WERI-Rb-1 (cell line): ENCODE data around the gene GCLM.

Experiments
- DNase-seq: peaks from one replicate; pipeline ENCODE4 v3.0.0-alpha.2; 2020
- H3K27ac ChIP-seq: fragments of 250-450 bp; sonication (Bioruptor Pico); 2 replicates; pipeline ENCODE4 v1.5.1; 2020; ENCODE audit warnings: mild to moderate bottlenecking, moderate library complexity
- H3K27me3 ChIP-seq: fragments of 250-450 bp; sonication (Bioruptor Pico); 2 replicates; pipeline ENCODE4 v1.5.1; 2021; ENCODE audit warnings: mild to moderate bottlenecking, low read depth, moderate library complexity; ENCODE audit not compliant: insufficient read depth, severe bottlenecking
- H3K36me3 ChIP-seq: fragments of 250-450 bp; sonication (Bioruptor Pico); 2 replicates; pipeline ENCODE4 v1.5.1; 2020; ENCODE audit warnings: mild to moderate bottlenecking, moderate library complexity
- H3K4me3 ChIP-seq: 2 replicates; pipeline ENCODE4 v1.5.1; 2011; ENCODE audit warnings: low read depth, mild to moderate bottlenecking, control low read depth, low read length
- H3K9me3 ChIP-seq: fragments of 250-450 bp; sonication (Bioruptor Pico); 2 replicates; pipeline ENCODE4 v1.5.1; 2021; ENCODE audit warnings: mild to moderate bottlenecking, moderate library complexity; ENCODE audit not compliant: severe bottlenecking
- TF ChIP-seq, protein P1 (sequence below): IDR thresholded peaks from 2 replicates; pipeline ENCODE4 v1.5.1; 2011; ENCODE audit warnings: low read depth, mild to moderate bottlenecking, control low read depth, inconsistent platforms, low read length

Gene GCLM

DNA sequence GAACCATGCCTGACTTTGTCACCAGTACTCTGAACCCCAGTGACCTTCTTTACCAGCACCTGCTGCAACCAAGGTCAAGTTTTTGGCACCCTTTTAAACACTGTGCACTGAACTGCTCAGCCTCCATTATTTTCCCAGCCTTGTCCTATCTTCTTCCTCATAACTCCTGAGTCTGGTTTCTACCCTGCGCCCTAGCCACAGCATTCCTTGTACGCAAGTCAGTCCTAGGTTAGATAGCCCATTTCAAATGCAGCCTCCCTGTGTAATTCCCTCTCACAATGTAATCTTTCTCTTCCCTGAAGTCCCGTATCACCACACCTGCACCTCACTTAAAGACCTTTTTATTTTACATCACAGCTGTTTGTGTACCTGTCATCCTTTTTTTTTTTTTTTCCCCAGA, 67.5 kb downstream of the GCLM start:
- Histone ChIP-seq H3K27ac (no peak overlapping the region), H3K9me3 (no peaks in the 10 kb centered on the region), H3K4me3 (no peak overlapping the region), H3K36me3 (peaks cover 4% of the 10 kb centered on the region; the same call in 1 of the 2 replicates), H3K27me3 (no peaks in the 10 kb centered on the region)
- no peak for DNase-seq
- TF ChIP-seq, protein P1, sequence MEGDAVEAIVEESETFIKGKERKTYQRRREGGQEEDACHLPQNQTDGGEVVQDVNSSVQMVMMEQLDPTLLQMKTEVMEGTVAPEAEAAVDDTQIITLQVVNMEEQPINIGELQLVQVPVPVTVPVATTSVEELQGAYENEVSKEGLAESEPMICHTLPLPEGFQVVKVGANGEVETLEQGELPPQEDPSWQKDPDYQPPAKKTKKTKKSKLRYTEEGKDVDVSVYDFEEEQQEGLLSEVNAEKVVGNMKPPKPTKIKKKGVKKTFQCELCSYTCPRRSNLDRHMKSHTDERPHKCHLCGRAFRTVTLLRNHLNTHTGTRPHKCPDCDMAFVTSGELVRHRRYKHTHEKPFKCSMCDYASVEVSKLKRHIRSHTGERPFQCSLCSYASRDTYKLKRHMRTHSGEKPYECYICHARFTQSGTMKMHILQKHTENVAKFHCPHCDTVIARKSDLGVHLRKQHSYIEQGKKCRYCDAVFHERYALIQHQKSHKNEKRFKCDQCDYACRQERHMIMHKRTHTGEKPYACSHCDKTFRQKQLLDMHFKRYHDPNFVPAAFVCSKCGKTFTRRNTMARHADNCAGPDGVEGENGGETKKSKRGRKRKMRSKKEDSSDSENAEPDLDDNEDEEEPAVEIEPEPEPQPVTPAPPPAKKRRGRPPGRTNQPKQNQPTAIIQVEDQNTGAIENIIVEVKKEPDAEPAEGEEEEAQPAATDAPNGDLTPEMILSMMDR = no peak

DNA sequence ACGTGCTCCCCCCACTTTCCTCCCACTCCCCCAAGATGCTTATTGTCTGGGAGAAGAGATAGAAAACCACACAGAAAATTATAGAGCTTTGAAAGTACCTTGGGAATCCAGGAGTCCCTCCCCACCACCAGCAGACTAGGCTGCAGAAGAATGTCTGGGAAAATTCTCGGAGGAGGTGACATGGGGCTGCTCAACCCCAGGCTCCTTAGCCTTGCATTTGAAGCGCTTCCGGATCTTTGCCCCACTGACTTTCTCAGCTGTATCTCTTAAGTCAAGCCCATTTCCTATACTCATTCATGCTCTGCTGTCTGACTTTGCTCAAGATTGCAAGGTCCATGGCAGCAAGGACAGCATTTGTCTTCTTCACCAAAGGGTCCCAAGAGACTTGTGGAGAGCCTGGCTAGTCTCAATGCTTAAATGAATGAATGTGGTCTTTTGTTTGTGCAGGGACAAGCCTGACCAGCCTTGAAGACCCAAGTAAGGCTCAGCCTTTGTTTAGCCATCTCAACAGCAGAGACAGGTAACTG, 68.2 kb downstream of the GCLM start:
- no peaks in the 10 kb centered on the region for H3K36me3 ChIP-seq
- H3K27ac ChIP-seq = no peak overlapping the region
- H3K4me3 ChIP-seq = no peak overlapping the region
- H3K27me3 ChIP-seq = no peaks in the 10 kb centered on the region
- no peaks in the 10 kb centered on the region for H3K9me3 ChIP-seq
- no peak for DNase-seq
- TF ChIP-seq, protein P1 = no peak

DNA sequence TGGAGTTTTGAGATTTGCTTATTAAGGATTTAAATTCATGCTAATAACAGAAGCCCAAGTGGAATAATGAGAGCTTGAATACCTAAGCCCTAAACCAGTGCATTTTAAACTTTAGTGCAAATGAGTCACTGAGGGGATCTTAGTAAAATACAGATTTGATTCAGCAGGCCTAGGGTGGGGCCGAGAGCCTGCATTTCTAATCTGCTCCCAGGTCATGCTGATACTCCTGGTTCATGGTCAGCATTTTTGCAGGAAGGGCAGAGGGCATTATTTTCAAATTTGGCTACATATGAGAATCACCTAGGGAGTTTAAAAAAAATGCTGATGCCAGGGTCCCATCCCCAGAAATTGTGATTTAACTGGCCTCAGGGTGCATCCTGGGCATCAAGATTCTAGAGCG, 69.5 kb downstream of the GCLM start:
- Histone ChIP-seq H3K9me3 (no peaks in the 10 kb centered on the region), H3K27me3 (no peaks in the 10 kb centered on the region), H3K27ac (no peak overlapping the region), H3K36me3 (no peaks in the 10 kb centered on the region), H3K4me3 (no peak overlapping the region)
- no peak for DNase-seq
- TF ChIP-seq, protein P1 = no peak

DNA sequence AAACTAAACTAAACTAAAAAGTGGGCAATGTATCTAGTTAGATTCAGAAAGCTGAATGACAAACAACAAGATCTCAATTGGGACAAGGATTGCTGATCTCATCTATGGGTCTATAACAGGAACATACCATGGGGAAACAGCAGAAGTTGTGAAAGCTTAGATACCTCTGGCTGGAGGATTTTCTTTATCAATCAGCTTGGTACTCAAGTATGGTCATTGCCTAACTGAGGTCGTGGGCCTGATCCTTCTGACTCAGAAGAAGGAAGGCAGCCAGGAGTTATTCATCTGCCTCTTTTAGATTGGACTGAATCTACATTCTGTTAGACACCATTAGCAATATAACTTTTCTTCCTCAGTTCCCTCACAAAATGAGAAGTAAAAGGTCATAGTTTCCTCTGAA, 69.9 kb downstream of the GCLM start:
- DNase-seq = no peak
- peaks cover 1% of the 10 kb centered on the region for H3K9me3 ChIP-seq
- no peaks in the 10 kb centered on the region for H3K36me3 ChIP-seq
- TF ChIP-seq, protein P1 = no peak
- no peaks in the 10 kb centered on the region for H3K27me3 ChIP-seq
- no peak overlapping the region for H3K27ac ChIP-seq
- H3K4me3 ChIP-seq = no peak overlapping the region

DNA sequence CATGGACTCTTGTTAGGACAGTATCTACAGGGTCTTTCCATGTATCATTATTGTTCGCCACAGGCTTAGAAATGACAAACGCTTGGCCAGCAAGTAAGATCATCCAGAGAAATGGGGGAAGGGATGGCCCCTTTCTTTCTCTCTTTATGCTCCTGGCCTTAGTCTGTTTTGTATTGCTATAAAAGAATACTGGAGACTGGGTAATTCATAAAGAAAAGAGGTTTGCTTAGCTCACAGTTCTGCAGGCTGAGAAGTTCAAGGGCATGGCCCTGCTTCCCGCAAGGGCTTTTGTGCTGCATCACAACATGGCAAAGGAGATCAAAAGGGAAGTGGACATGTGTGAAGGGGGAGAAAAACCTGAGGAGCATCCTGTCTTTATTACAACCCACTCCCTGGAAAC, 71.3 kb downstream of the GCLM start:
- Histone ChIP-seq H3K27ac (no peak overlapping the region), H3K9me3 (peaks cover 10% of the 10 kb centered on the region), H3K36me3 (no peaks in the 10 kb centered on the region), H3K4me3 (no peak overlapping the region), H3K27me3 (no peaks in the 10 kb centered on the region)
- DNase-seq = no peak
- TF ChIP-seq, protein P1 = no peak
